Heart left ventricle (tissue), 13 donors: ENCODE data around the gene BAZ1B.

Experiments
- POLR2A ChIP-seq, 2 donors: fragments of 450-650 bp; IDR thresholded peaks; one replicate each; pipeline ENCODE4 v1.6.1; 2017; ENCODE audit warnings: antibody characterized with exemption in 2 of 2, mild to moderate bottlenecking in 2 of 2, moderate library complexity in 2 of 2
- TF ChIP-seq, protein P1 (sequence below), 12 donors: fragments of 200-600 bp; sonication (generic) in 4 of 12; IDR thresholded peaks; one replicate each; pipeline versions ENCODE4 v1.5.0 to v1.8.0; 2018 to 2022; ENCODE audit warnings: antibody characterized with exemption in 12 of 12, mild to moderate bottlenecking in 5 of 12
- donor health status: ischemic (EF 13 %, LVEDD 7.1; RV severe dilation, severe dysfunction).
- donor health status: DM: no; HTN: yes; CAD: no.
- donor health status: DM: no; HTN: no; CAD: no.
- donor health status: ischemic (EF 25% LVEDD 6.9; RV normal size, moderate dysfunction).
- donor health status: ischemic (EF 25% LVEDD 5.7; RV mildly dilated, moderate dysfunction).
- donor health status: ischemic (EF 35%, LVEDD 5.7; RV mildly dilated, moderate dysfunction).
- donor health status: nonischemic (EF 11% LVEDD 7.7; RV severe dilation, severe dysfunction).
- donor health status: DM: yes; HTN: yes; CAD: no.
- donor health status: PGD.
- donor health status: ischemic (EF 29% LVEDD 5.4; RV normal size, mild dysfunction).
- donor health status: nonischemic (EF 23%, LVEDD 6.1; RV moderate dilation, normal function).

DNA sequence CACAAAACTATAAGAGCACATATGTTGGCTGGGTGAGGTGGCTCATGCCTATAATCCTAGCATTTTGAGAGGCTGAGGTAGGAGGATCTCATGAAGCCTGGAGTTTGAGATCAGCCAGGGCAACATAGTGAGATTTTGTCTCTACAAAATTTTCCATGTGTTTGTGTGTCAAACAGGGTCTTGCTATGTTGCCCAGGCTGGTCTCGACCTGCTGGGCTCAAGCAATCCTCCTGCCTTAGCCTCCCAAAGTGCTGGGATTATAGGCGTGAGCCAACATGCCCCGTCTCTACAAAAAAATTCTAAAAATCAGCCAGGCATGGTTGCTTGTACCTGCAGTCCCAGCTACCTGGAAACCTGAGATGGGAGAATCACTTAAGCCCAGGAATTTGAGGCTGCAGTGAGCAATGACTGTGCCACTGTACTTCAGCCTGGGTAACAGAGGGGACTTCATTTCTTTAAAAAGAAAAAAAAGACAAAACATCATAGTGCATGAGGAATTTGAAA, 60.3 kb downstream of the BAZ1B start:
- TF ChIP-seq, protein P1, sequence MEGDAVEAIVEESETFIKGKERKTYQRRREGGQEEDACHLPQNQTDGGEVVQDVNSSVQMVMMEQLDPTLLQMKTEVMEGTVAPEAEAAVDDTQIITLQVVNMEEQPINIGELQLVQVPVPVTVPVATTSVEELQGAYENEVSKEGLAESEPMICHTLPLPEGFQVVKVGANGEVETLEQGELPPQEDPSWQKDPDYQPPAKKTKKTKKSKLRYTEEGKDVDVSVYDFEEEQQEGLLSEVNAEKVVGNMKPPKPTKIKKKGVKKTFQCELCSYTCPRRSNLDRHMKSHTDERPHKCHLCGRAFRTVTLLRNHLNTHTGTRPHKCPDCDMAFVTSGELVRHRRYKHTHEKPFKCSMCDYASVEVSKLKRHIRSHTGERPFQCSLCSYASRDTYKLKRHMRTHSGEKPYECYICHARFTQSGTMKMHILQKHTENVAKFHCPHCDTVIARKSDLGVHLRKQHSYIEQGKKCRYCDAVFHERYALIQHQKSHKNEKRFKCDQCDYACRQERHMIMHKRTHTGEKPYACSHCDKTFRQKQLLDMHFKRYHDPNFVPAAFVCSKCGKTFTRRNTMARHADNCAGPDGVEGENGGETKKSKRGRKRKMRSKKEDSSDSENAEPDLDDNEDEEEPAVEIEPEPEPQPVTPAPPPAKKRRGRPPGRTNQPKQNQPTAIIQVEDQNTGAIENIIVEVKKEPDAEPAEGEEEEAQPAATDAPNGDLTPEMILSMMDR (IDR thresholded peaks at IDR 0.05): no peak
- no peak for TF ChIP-seq POLR2A (IDR thresholded peaks at IDR 0.05)
